H9 (cell line): Measurements from ENCODE around the gene ZNF341. TPM values are rescaled to one million over a fixed set of nuclear protein-coding genes. Genes with fewer than 3 reads are reported as not detected.
A peak's percentile ranks its signal among the peaks of the same experiment; 100 is the strongest.

Source experiments
- DNase-seq: peaks from one replicate; pipeline ENCODE4 v3.0.0-alpha.2; 2017
- H2AFZ ChIP-seq: one replicate; pipeline ENCODE4 v1.6.1; 2013; ENCODE audit warnings: mild to moderate bottlenecking, low read length, control low read depth, moderate library complexity
- H2AK5ac ChIP-seq: 2 replicates; pipeline ENCODE4 v1.6.1; 2013; ENCODE audit warnings: low read length, control low read depth, mixed read lengths; ENCODE audit not compliant: insufficient read length
- H2BK120ac ChIP-seq: one replicate; pipeline ENCODE4 v1.6.1; 2013; ENCODE audit warnings: low read depth, mild to moderate bottlenecking, low read length, control low read depth, inconsistent platforms; ENCODE audit not compliant: poor library complexity, severe bottlenecking
- H2BK12ac ChIP-seq: 2 replicates; pipeline ENCODE4 v1.6.1; 2013; ENCODE audit warnings: low read length, control low read depth, mixed read lengths, low read depth; ENCODE audit not compliant: insufficient read length
- H2BK15ac ChIP-seq: 2 replicates; pipeline ENCODE4 v1.6.1; 2013; ENCODE audit warnings: low read depth, low read length, control low read depth
- H2BK20ac ChIP-seq: one replicate; pipeline ENCODE4 v1.6.1; 2013; ENCODE audit warnings: low read depth, mild to moderate bottlenecking, low read length, control low read depth, inconsistent platforms; ENCODE audit not compliant: poor library complexity, severe bottlenecking
- H2BK5ac ChIP-seq: 2 replicates; pipeline ENCODE4 v1.6.1; 2013; ENCODE audit warnings: low read length, control low read depth, mixed read lengths; ENCODE audit not compliant: insufficient read length
- H3K14ac ChIP-seq: 2 replicates; pipeline ENCODE4 v1.6.1; 2013; ENCODE audit warnings: low read length, control low read depth; ENCODE audit not compliant: insufficient read depth
- H3K18ac ChIP-seq: 2 replicates; pipeline ENCODE4 v1.6.1; 2013; ENCODE audit warnings: low read depth, mild to moderate bottlenecking, mixed read lengths, low read length, control low read depth; ENCODE audit not compliant: insufficient read length
- H3K23ac ChIP-seq: 2 replicates; pipeline ENCODE4 v1.6.1; 2013; ENCODE audit warnings: low read length, control low read depth, mixed read lengths, low read depth; ENCODE audit not compliant: insufficient read length
- H3K23me2 ChIP-seq: 2 replicates; pipeline ENCODE4 v1.6.1; 2013; ENCODE audit warnings: low read depth, mild to moderate bottlenecking, mixed read lengths, low read length, control low read depth; ENCODE audit not compliant: insufficient read length, poor library complexity, severe bottlenecking
- H3K27ac ChIP-seq: 2 replicates; pipeline ENCODE4 v1.5.1; 2013; ENCODE audit warnings: low read length, control low read depth, mixed read lengths, low read depth; ENCODE audit not compliant: insufficient read length
- H3K27me3 ChIP-seq: 2 replicates; pipeline ENCODE4 v1.6.1; 2013; ENCODE audit warnings: low read length, control low read depth, inconsistent platforms; ENCODE audit not compliant: insufficient read depth
- H3K4ac ChIP-seq: 2 replicates; pipeline ENCODE4 v1.6.1; 2013; ENCODE audit warnings: low read depth, mild to moderate bottlenecking, control low read depth, inconsistent platforms, low read length, moderate library complexity
- H3K4me1 ChIP-seq: 2 replicates; pipeline ENCODE4 v1.6.1; 2013; ENCODE audit warnings: low read length, control low read depth, inconsistent platforms; ENCODE audit not compliant: insufficient read depth
- H3K4me2 ChIP-seq: 2 replicates; pipeline ENCODE4 v1.6.1; 2013; ENCODE audit warnings: low read length, control low read depth, mixed read lengths; ENCODE audit not compliant: insufficient read length, insufficient read depth
- H3K56ac ChIP-seq: 2 replicates; pipeline ENCODE4 v1.6.1; 2013; ENCODE audit warnings: low read depth, mild to moderate bottlenecking, mixed read lengths, low read length, control low read depth; ENCODE audit not compliant: insufficient read length
- H3K79me1 ChIP-seq: 2 replicates; pipeline ENCODE4 v1.6.1; 2013; ENCODE audit warnings: low read depth, mild to moderate bottlenecking, moderate library complexity, low read length, control low read depth, inconsistent platforms; ENCODE audit not compliant: insufficient read depth, poor library complexity, severe bottlenecking
- H3K79me2 ChIP-seq: 2 replicates; pipeline ENCODE4 v1.6.1; 2013; ENCODE audit warnings: low read length, control low read depth, inconsistent platforms; ENCODE audit not compliant: insufficient read depth
- H3K9ac ChIP-seq: 2 replicates; pipeline ENCODE4 v1.6.1; 2013; ENCODE audit warnings: low read length, control low read depth, mixed read lengths; ENCODE audit not compliant: insufficient read length; ENCODE audit errors: extremely low read depth
- H3K9me3 ChIP-seq: one replicate; pipeline ENCODE4 v1.6.1; 2013; ENCODE audit warnings: low read depth, low read length, inconsistent platforms; ENCODE audit not compliant: control insufficient read depth
- H3T11ph ChIP-seq: one replicate; pipeline ENCODE4 v1.6.1; 2013; ENCODE audit warnings: mild to moderate bottlenecking, low read length, control low read depth, inconsistent platforms
- H4K20me1 ChIP-seq: one replicate; pipeline ENCODE4 v1.6.1; 2013; ENCODE audit not compliant: control insufficient read depth, insufficient read length, insufficient read depth
- H4K5ac ChIP-seq: 2 replicates; pipeline ENCODE4 v1.6.1; 2013; ENCODE audit warnings: low read depth, mild to moderate bottlenecking, mixed read lengths, low read length, control low read depth; ENCODE audit not compliant: insufficient read length
- H4K8ac ChIP-seq: replicated peaks from 2 replicates; pipeline ENCODE4 v1.6.1; 2013; ENCODE audit warnings: low read length, control low read depth, mixed read lengths, low read depth; ENCODE audit not compliant: insufficient read length
- H4K91ac ChIP-seq: 2 replicates; pipeline ENCODE4 v1.6.1; 2013; ENCODE audit warnings: low read depth, mild to moderate bottlenecking, moderate library complexity, mixed read lengths, low read length, control low read depth; ENCODE audit not compliant: insufficient read length
- H3K27ac Mint-ChIP-seq, 3 experiments: 2 replicates in 2 of 3; 3 replicates in 1 of 3; pipeline ENCODE4 v1.8.0; 2020 to 2021; ENCODE audit warnings: mixed read lengths in 3 of 3, mild to moderate bottlenecking in 1 of 3, moderate library complexity in 1 of 3
- H3K27me3 Mint-ChIP-seq: 2 replicates; pipeline ENCODE4 v1.8.0; 2021; ENCODE audit warnings: low read depth, mild to moderate bottlenecking, moderate library complexity, mixed read lengths
- H3K36me3 Mint-ChIP-seq, 3 experiments: 2 replicates in 2 of 3; 3 replicates in 1 of 3; pipeline ENCODE4 v1.8.0; 2020 to 2021; ENCODE audit warnings: low read depth in 3 of 3, mixed read lengths in 3 of 3; ENCODE audit not compliant: insufficient read depth in 1 of 3
- H3K4me1 Mint-ChIP-seq, 2 experiments: 2 replicates each; pipeline ENCODE4 v1.8.0; 2020; ENCODE audit warnings: mixed read lengths in 2 of 2
- H3K4me3 Mint-ChIP-seq, 2 experiments: 2 replicates in 1 of 2; 3 replicates in 1 of 2; pipeline ENCODE4 v1.8.0; 2020 to 2021; ENCODE audit warnings: mild to moderate bottlenecking in 2 of 2, mixed read lengths in 2 of 2, moderate library complexity in 1 of 2
- H3K9me3 Mint-ChIP-seq, 2 experiments: 2 replicates in 1 of 2; 3 replicates in 1 of 2; pipeline ENCODE4 v1.8.0; 2020; ENCODE audit warnings: mild to moderate bottlenecking in 2 of 2, mixed read lengths in 2 of 2, moderate library complexity in 1 of 2
- CTCF ChIP-seq: fragments of 200-600 bp; sonication (generic); conservative IDR thresholded peaks from 3 replicates; pipeline ENCODE4 v1.8.0; 2021; ENCODE audit warnings: antibody characterized with exemption, mild to moderate bottlenecking
- WGBS: extraction: QIAGEN DNeasy Blood & Tissue Kit; methylation state at CpG from one replicate; pipeline ENCODE4 v1.1.7; 2013; ENCODE audit warnings: missing lambda C conversion rate, low lambda C conversion rate, mixed read lengths; ENCODE audit not compliant: insufficient read length; ENCODE audit errors: extremely low coverage; 5-methylcytosine and 5-hydroxymethylcytosine counted together
- total RNA-seq: library from RNA; stranded (reverse); gene quantifications from 2 replicates; pipeline ENCODE4 v1.2.1, GENCODE V29; 2021

ZNF341 gene
- total RNA-seq, 1 experiment from 2014 or later: 5.2 TPM

DNA sequence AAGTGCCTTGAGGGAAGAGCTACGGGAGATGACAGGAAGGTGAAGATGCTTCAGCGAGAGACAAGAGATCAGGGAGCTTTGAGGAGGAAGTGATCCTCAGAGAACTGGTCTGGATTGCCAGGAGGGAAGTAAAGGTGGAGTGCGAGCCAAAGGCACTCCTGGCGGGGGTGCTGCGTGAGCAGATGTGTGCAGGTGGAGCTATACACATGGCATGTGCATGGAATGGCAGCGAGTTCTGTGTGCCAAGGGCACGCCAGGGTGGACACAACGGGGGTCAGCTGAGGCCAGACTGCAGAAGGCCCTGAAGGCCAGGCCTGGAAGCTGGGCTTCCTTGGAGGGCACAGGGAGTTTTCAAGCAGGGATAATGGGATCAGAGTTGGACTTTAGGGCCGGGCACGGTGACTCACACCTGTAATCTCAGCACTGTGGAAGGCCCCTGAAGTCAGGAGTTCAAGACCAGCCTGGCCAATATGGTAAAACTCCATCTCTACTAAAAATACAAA, 17.9 kb upstream of the ZNF341 start:
- H3K4ac ChIP-seq: no peak overlapping the region
- H3K23ac ChIP-seq: no peak overlapping the region
- H4K8ac ChIP-seq: no peak overlapping the region
- H2BK20ac ChIP-seq: no peak overlapping the region
- H3K79me2 ChIP-seq: no peaks in the 10 kb centered on the region
- H2BK120ac ChIP-seq: no peak overlapping the region
- no peak overlapping the region for H3K14ac ChIP-seq
- H2BK12ac ChIP-seq: no peak overlapping the region
- H3K27ac ChIP-seq: no peak overlapping the region
- H3K27me3 ChIP-seq: no peaks in the 10 kb centered on the region
- H2AFZ ChIP-seq: no peak overlapping the region
- H2BK15ac ChIP-seq: no peak overlapping the region
- peaks cover 13 to 25% of the 10 kb centered on the region in 2 experiments for H3K4me1 Mint-ChIP-seq
- no peaks in the 10 kb centered on the region; a peak in 1 of 7 replicates for H3K36me3 Mint-ChIP-seq
- H2BK5ac ChIP-seq: no peak overlapping the region
- H4K91ac ChIP-seq: no peak overlapping the region
- H3K4me1 ChIP-seq: no peaks in the 10 kb centered on the region; the same call in 1 of the 2 replicates
- H3K9ac ChIP-seq: no peak overlapping the region
- H3K23me2 ChIP-seq: no peaks in the 10 kb centered on the region
- no peaks in the 10 kb centered on the region for H3K79me1 ChIP-seq
- no peaks in the 10 kb centered on the region for H3K27me3 Mint-ChIP-seq
- H3T11ph ChIP-seq: no peak overlapping the region
- no peak overlapping the region for H4K5ac ChIP-seq
- H3K4me3 Mint-ChIP-seq: no peak overlapping the region; a peak in 1 of 5 replicates
- no peak overlapping the region for H3K18ac ChIP-seq
- no peak for TF ChIP-seq CTCF
- H3K9me3 Mint-ChIP-seq: no peaks in the 10 kb centered on the region; a peak in 1 of 5 replicates
- H3K56ac ChIP-seq: no peak overlapping the region
- peak overlapping the region in 2 of 3 experiments; percentile 2 to 34; a peak in 2 of 7 replicates for H3K27ac Mint-ChIP-seq
- H3K4me2 ChIP-seq: no peak overlapping the region
- DNase-seq: no peak
- H2AK5ac ChIP-seq: no peak overlapping the region
- no peaks in the 10 kb centered on the region for H3K9me3 ChIP-seq
- no CpG with 5 or more reads among the region's 10 CpGs for WGBS
- no peaks in the 10 kb centered on the region for H4K20me1 ChIP-seq
